ENCODE results near the gene ABHD1.
A peak's percentile ranks its signal among the peaks of the same experiment; 100 is the strongest.

Gene ABHD1

GRCh38 chr2:27081984-27082772 lies 41.4 kb upstream of the ABHD1 start:
- in situ Hi-C loops (cut with HindIII; ENCODE audit: low pct_ligation_motif_present, low sequenced_read_pairs): no loop called here

GRCh38 chr2:27082773-27083409 lies 40.7 kb upstream of the ABHD1 start:
- no peak for DNase-seq
- no peak overlapping the region for H3K4me3 ChIP-seq (ENCODE audit: low read depth, low read length)
- no peak for TF ChIP-seq CTCF (IDR thresholded peaks at IDR 0.05; ENCODE audit: low read depth, low read length, missing control alignments)
- in situ Hi-C loops (cut with HindIII; ENCODE audit: low pct_ligation_motif_present, low sequenced_read_pairs): no loop called here
- no peak overlapping the region for H3K27ac ChIP-seq
- H3K36me3 ChIP-seq (replicated peaks): peaks cover 3% of the 10 kb centered on the region
- H3K27me3 ChIP-seq (replicated peaks): no peaks in the 10 kb centered on the region

More at GRCh38 chr2:27081984-27082772, 41.4 kb upstream of the ABHD1 start:
- peaks cover 3% of the 10 kb centered on the region for H3K36me3 ChIP-seq (replicated peaks)
- H3K27ac ChIP-seq: no peak overlapping the region
- no peak for DNase-seq
- H3K27me3 ChIP-seq (replicated peaks): no peaks in the 10 kb centered on the region
- no peak overlapping the region for H3K4me3 ChIP-seq (ENCODE audit: low read depth, low read length)
- TF ChIP-seq CTCF (IDR thresholded peaks at IDR 0.05; ENCODE audit: low read depth, low read length, missing control alignments): no peak

- no peaks in the 10 kb centered on the region for H3K27me3 ChIP-seq (replicated peaks)
- DNase-seq: no peak
- in situ Hi-C loops (cut with HindIII; ENCODE audit: low pct_ligation_motif_present, low sequenced_read_pairs): no loop called here
- no peak for TF ChIP-seq CTCF (IDR thresholded peaks at IDR 0.05; ENCODE audit: low read depth, low read length, missing control alignments)
- H3K4me3 ChIP-seq (ENCODE audit: low read depth, low read length): no peak overlapping the region
- no peak overlapping the region for H3K27ac ChIP-seq
- H3K36me3 ChIP-seq (replicated peaks): peaks cover 3% of the 10 kb centered on the region
Observed at GRCh38 chr2:27083410-27084296, 40.0 kb upstream of the ABHD1 start.

- in situ Hi-C loops (cut with HindIII; ENCODE audit: low pct_ligation_motif_present, low sequenced_read_pairs): no loop called here
- Histone ChIP-seq H3K27me3 (replicated peaks) (no peaks in the 10 kb centered on the region), H3K4me3 (ENCODE audit: low read depth, low read length) (no peak overlapping the region), H3K27ac (no peak overlapping the region), H3K36me3 (replicated peaks) (peaks cover 3% of the 10 kb centered on the region)
- TF ChIP-seq CTCF (IDR thresholded peaks at IDR 0.05; ENCODE audit: low read depth, low read length, missing control alignments): no peak
- DNase-seq: no peak
Observed at GRCh38 chr2:27084297-27085061, 39.1 kb upstream of the ABHD1 start.

- Histone ChIP-seq H3K36me3 (replicated peaks) (peaks cover 3% of the 10 kb centered on the region), H3K27ac (no peak overlapping the region), H3K4me3 (ENCODE audit: low read depth, low read length) (peak overlapping the region; percentile 59), H3K27me3 (replicated peaks) (no peaks in the 10 kb centered on the region)
- DNase-seq: no peak
- in situ Hi-C loops (cut with HindIII; ENCODE audit: low pct_ligation_motif_present, low sequenced_read_pairs): no loop called here
- no peak for TF ChIP-seq CTCF (IDR thresholded peaks at IDR 0.05; ENCODE audit: low read depth, low read length, missing control alignments)
Observed at GRCh38 chr2:27085062-27085672, 38.4 kb upstream of the ABHD1 start.
